WTC11 (cell line): ENCODE data around the gene KLHDC2. TPM values are rescaled to one million over a fixed set of nuclear protein-coding genes. Genes with fewer than 3 reads are reported as not detected.

Experiments used
- ATAC-seq: fragments of 200-7000 bp; cut with Tn5 transposase; 2 replicates; pipeline ENCODE4 v1.10.0; 2021; ENCODE audit warnings: mild to moderate bottlenecking, moderate library complexity
- CTCF ChIA-PET: fragments of 300-600 bp; sonication (Branson Sonifier 250); formaldehyde crosslinking; loops from one replicate; lab custom pipeline; 2021; ENCODE audit warnings: antibody characterized with exemption; lab: Charles Lee
- POLR2A ChIA-PET: fragments of 350-600 bp; sonication (Branson Sonifier 250); formaldehyde crosslinking; loops from one replicate; lab custom pipeline; 2021; ENCODE audit warnings: antibody characterized with exemption; lab: Charles Lee
- DNase-seq: peaks from one replicate; pipeline ENCODE4 v3.0.0; 2021; ENCODE audit warnings: low spot score
- H3K27ac Mint-ChIP-seq: 2 replicates; pipeline ENCODE4 v1.8.0; 2021; ENCODE audit warnings: mixed read lengths
- H3K27me3 Mint-ChIP-seq: 2 replicates; pipeline ENCODE4 v1.8.0; 2021; ENCODE audit warnings: low read depth, mild to moderate bottlenecking, moderate library complexity, mixed read lengths
- H3K36me3 Mint-ChIP-seq: 2 replicates; pipeline ENCODE4 v1.8.0; 2021; ENCODE audit warnings: mixed read lengths
- H3K4me1 Mint-ChIP-seq: 2 replicates; pipeline ENCODE4 v1.8.0; 2022; ENCODE audit warnings: mixed read lengths
- H3K4me3 Mint-ChIP-seq: 2 replicates; pipeline ENCODE4 v1.8.0; 2021; ENCODE audit warnings: mild to moderate bottlenecking, moderate library complexity, mixed read lengths
- H3K9me3 Mint-ChIP-seq: 2 replicates; pipeline ENCODE4 v1.8.0; 2021; ENCODE audit warnings: mixed read lengths
- CBFB ChIP-seq: sonication (generic); formaldehyde crosslinking; IDR thresholded peaks from 2 replicates; pipeline ENCODE4 v1.8.1; 2022; ENCODE audit warnings: mild to moderate bottlenecking, low read depth, missing genetic modification reagents
- HMGA2 ChIP-seq: fragments of 250-450 bp; sonication (Bioruptor Pico); IDR thresholded peaks from 2 replicates; pipeline ENCODE4 v1.4.0; 2021; ENCODE audit warnings: mild to moderate bottlenecking, moderate library complexity
- JAZF1 ChIP-seq: fragments of 250-450 bp; sonication (Bioruptor Pico); IDR thresholded peaks from 2 replicates; pipeline ENCODE4 v1.9.0; 2021; ENCODE audit warnings: moderate library complexity, mild to moderate bottlenecking, inconsistent platforms
- NFE2L1 ChIP-seq: sonication (generic); formaldehyde crosslinking; IDR thresholded peaks from 2 replicates; pipeline ENCODE4 v1.8.1; 2023; ENCODE audit warnings: missing genetic modification reagents
- SMAD4 ChIP-seq: sonication (generic); formaldehyde crosslinking; IDR thresholded peaks from 2 replicates; pipeline ENCODE4 v1.8.0; 2022; ENCODE audit warnings: mild to moderate bottlenecking, missing genetic modification reagents
- SOX15 ChIP-seq: fragments of 250-450 bp; sonication (Bioruptor Pico); IDR thresholded peaks from 2 replicates; pipeline ENCODE4 v1.9.0; 2021; ENCODE audit warnings: mild to moderate bottlenecking
- SP1 ChIP-seq: sonication (generic); formaldehyde crosslinking; conservative IDR thresholded peaks from 2 replicates; pipeline ENCODE4 v1.8.1; 2022; ENCODE audit warnings: missing genetic modification reagents
- TEAD1 ChIP-seq: sonication (generic); formaldehyde crosslinking; IDR thresholded peaks from 2 replicates; pipeline ENCODE4 v1.8.0; 2022; ENCODE audit warnings: mild to moderate bottlenecking, missing genetic modification reagents
- total RNA-seq: library from RNA; stranded (reverse); gene quantifications from 3 replicates; pipeline ENCODE4 v1.2.3, GENCODE V29; 2021
- TF ChIP-seq, protein P1 (sequence below): sonication (generic); formaldehyde crosslinking; IDR thresholded peaks from 2 replicates; pipeline ENCODE4 v1.8.1; 2023; ENCODE audit warnings: mild to moderate bottlenecking, missing genetic modification reagents, moderate library complexity
- TF ChIP-seq, protein P2 (sequence below): sonication (generic); formaldehyde crosslinking; IDR thresholded peaks from 2 replicates; pipeline ENCODE4 v1.8.1; 2022; ENCODE audit warnings: low read depth, mild to moderate bottlenecking, moderate library complexity, missing genetic modification reagents, borderline replicate concordance
- TF ChIP-seq, protein P3 (sequence below): sonication (generic); formaldehyde crosslinking; IDR thresholded peaks from 2 replicates; pipeline ENCODE4 v1.8.0; 2022; ENCODE audit warnings: mild to moderate bottlenecking, missing genetic modification reagents
- TF ChIP-seq, protein P4 (sequence below): fragments of 250-450 bp; sonication (Bioruptor Pico); IDR thresholded peaks from 2 replicates; pipeline ENCODE4 v2.1.2; 2022; ENCODE audit warnings: mild to moderate bottlenecking, moderate library complexity
- TF ChIP-seq, protein P5 (sequence below): fragments of 250-450 bp; sonication (Bioruptor Pico); IDR thresholded peaks from 2 replicates; pipeline ENCODE4 v1.9.0; 2021; ENCODE audit warnings: mild to moderate bottlenecking, borderline replicate concordance
- TF ChIP-seq, protein P6 (sequence below): sonication (generic); formaldehyde crosslinking; conservative IDR thresholded peaks from 2 replicates; pipeline ENCODE4 v1.8.1; 2023; ENCODE audit warnings: mild to moderate bottlenecking, low read depth, missing genetic modification reagents, moderate library complexity
- TF ChIP-seq, protein P7 (sequence below): sonication (generic); formaldehyde crosslinking; IDR thresholded peaks from 2 replicates; pipeline ENCODE4 v1.8.1; 2022; ENCODE audit warnings: missing genetic modification reagents, borderline replicate concordance
- TF ChIP-seq, protein P8 (sequence below): fragments of 200-600 bp; IDR thresholded peaks from 2 replicates; pipeline ENCODE4 v1.8.0; 2022; ENCODE audit warnings: antibody characterized with exemption
- TF ChIP-seq, protein P9 (sequence below): sonication (generic); formaldehyde crosslinking; IDR thresholded peaks from 2 replicates; pipeline ENCODE4 v1.8.1; 2023; ENCODE audit warnings: mild to moderate bottlenecking, missing genetic modification reagents

KLHDC2 gene
- total RNA-seq, 1 experiment from 2014 or later = 47.6 TPM

DNA sequence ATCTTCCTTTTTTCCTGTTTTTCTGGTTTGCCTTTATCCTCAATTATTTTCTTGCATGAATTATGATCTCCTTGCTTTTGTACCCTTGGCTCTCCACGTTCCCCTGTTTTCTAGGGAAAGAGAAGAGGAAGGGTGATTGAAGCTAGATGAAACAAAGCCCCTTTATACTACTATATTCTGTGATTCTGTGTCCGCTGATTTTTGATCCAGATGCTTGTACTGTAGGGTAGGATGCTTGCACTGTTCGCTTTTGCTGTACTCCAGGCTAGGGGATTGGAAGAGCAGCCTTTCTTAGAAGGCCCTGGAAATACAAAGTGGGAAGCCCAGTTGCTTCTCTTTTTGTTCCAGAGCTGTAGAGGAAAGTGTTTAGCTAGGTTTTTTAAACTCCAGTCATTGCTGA, 35.1 kb upstream of the KLHDC2 start:
- TF ChIP-seq, protein P1, sequence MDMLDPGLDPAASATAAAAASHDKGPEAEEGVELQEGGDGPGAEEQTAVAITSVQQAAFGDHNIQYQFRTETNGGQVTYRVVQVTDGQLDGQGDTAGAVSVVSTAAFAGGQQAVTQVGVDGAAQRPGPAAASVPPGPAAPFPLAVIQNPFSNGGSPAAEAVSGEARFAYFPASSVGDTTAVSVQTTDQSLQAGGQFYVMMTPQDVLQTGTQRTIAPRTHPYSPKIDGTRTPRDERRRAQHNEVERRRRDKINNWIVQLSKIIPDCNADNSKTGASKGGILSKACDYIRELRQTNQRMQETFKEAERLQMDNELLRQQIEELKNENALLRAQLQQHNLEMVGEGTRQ (CRISPR knock-in tag) = no peak
- TF ChIP-seq CBFB (CRISPR knock-in tag) (no peak), NFE2L1 (CRISPR knock-in tag) (no peak), TEAD1 (no peak), HMGA2 (CRISPR knock-in tag) (no peak)
- TF ChIP-seq, protein P2, sequence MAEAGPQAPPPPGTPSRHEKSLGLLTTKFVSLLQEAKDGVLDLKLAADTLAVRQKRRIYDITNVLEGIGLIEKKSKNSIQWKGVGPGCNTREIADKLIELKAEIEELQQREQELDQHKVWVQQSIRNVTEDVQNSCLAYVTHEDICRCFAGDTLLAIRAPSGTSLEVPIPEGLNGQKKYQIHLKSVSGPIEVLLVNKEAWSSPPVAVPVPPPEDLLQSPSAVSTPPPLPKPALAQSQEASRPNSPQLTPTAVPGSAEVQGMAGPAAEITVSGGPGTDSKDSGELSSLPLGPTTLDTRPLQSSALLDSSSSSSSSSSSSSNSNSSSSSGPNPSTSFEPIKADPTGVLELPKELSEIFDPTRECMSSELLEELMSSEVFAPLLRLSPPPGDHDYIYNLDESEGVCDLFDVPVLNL (CRISPR knock-in tag) = no peak
- TF ChIP-seq, protein P3, sequence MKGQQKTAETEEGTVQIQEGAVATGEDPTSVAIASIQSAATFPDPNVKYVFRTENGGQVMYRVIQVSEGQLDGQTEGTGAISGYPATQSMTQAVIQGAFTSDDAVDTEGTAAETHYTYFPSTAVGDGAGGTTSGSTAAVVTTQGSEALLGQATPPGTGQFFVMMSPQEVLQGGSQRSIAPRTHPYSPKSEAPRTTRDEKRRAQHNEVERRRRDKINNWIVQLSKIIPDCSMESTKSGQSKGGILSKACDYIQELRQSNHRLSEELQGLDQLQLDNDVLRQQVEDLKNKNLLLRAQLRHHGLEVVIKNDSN (CRISPR knock-in tag) = no peak
- TF ChIP-seq, protein P4, sequence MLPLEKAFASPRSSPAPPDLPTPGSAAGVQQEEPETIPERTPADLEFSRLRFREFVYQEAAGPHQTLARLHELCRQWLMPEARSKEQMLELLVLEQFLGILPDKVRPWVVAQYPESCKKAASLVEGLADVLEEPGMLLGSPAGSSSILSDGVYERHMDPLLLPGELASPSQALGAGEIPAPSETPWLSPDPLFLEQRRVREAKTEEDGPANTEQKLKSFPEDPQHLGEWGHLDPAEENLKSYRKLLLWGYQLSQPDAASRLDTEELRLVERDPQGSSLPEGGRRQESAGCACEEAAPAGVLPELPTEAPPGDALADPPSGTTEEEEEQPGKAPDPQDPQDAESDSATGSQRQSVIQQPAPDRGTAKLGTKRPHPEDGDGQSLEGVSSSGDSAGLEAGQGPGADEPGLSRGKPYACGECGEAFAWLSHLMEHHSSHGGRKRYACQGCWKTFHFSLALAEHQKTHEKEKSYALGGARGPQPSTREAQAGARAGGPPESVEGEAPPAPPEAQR = no peak
- TF ChIP-seq, protein P5, sequence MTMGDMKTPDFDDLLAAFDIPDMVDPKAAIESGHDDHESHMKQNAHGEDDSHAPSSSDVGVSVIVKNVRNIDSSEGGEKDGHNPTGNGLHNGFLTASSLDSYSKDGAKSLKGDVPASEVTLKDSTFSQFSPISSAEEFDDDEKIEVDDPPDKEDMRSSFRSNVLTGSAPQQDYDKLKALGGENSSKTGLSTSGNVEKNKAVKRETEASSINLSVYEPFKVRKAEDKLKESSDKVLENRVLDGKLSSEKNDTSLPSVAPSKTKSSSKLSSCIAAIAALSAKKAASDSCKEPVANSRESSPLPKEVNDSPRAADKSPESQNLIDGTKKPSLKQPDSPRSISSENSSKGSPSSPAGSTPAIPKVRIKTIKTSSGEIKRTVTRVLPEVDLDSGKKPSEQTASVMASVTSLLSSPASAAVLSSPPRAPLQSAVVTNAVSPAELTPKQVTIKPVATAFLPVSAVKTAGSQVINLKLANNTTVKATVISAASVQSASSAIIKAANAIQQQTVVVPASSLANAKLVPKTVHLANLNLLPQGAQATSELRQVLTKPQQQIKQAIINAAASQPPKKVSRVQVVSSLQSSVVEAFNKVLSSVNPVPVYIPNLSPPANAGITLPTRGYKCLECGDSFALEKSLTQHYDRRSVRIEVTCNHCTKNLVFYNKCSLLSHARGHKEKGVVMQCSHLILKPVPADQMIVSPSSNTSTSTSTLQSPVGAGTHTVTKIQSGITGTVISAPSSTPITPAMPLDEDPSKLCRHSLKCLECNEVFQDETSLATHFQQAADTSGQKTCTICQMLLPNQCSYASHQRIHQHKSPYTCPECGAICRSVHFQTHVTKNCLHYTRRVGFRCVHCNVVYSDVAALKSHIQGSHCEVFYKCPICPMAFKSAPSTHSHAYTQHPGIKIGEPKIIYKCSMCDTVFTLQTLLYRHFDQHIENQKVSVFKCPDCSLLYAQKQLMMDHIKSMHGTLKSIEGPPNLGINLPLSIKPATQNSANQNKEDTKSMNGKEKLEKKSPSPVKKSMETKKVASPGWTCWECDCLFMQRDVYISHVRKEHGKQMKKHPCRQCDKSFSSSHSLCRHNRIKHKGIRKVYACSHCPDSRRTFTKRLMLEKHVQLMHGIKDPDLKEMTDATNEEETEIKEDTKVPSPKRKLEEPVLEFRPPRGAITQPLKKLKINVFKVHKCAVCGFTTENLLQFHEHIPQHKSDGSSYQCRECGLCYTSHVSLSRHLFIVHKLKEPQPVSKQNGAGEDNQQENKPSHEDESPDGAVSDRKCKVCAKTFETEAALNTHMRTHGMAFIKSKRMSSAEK (CRISPR knock-in tag) = no peak
- TF ChIP-seq, protein P6, sequence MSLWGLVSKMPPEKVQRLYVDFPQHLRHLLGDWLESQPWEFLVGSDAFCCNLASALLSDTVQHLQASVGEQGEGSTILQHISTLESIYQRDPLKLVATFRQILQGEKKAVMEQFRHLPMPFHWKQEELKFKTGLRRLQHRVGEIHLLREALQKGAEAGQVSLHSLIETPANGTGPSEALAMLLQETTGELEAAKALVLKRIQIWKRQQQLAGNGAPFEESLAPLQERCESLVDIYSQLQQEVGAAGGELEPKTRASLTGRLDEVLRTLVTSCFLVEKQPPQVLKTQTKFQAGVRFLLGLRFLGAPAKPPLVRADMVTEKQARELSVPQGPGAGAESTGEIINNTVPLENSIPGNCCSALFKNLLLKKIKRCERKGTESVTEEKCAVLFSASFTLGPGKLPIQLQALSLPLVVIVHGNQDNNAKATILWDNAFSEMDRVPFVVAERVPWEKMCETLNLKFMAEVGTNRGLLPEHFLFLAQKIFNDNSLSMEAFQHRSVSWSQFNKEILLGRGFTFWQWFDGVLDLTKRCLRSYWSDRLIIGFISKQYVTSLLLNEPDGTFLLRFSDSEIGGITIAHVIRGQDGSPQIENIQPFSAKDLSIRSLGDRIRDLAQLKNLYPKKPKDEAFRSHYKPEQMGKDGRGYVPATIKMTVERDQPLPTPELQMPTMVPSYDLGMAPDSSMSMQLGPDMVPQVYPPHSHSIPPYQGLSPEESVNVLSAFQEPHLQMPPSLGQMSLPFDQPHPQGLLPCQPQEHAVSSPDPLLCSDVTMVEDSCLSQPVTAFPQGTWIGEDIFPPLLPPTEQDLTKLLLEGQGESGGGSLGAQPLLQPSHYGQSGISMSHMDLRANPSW (CRISPR knock-in tag) = no peak
- TF ChIP-seq, protein P7, sequence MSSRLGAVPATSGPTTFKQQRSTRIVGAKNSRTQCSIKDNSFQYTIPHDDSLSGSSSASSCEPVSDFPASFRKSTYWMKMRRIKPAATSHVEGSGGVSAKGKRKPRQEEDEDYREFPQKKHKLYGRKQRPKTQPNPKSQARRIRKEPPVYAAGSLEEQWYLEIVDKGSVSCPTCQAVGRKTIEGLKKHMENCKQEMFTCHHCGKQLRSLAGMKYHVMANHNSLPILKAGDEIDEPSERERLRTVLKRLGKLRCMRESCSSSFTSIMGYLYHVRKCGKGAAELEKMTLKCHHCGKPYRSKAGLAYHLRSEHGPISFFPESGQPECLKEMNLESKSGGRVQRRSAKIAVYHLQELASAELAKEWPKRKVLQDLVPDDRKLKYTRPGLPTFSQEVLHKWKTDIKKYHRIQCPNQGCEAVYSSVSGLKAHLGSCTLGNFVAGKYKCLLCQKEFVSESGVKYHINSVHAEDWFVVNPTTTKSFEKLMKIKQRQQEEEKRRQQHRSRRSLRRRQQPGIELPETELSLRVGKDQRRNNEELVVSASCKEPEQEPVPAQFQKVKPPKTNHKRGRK (CRISPR knock-in tag) = no peak
- H3K27ac Mint-ChIP-seq = no peak overlapping the region
- no peaks in the 10 kb centered on the region for H3K27me3 Mint-ChIP-seq

DNA sequence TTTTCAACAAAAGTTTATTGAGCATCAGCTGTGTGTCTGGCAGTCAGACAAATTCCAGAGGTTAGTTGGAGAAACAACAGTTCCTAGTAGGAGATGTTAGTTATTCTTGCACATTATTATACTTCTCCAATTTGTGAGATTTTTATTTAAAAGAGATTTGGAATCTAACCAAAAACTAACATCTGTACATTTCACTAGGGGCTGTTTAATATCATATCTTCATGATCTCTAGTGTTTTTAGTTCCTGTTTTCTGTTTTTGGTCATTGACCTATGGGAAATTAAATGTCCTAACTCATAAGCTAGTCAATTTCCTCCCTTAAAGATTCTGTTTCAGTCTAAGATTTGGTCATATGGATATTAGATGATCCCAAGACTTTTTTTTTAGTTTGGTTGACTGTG, 34.1 kb upstream of the KLHDC2 start:
- CTCF ChIA-PET = no interaction called here
- ATAC-seq (no peak), DNase-seq (no peak)
- Mint-ChIP-seq H3K27ac (no peak overlapping the region), H3K36me3 (no peaks in the 10 kb centered on the region), H3K4me3 (no peak overlapping the region), H3K4me1 (no peaks in the 10 kb centered on the region), H3K9me3 (no peaks in the 10 kb centered on the region), H3K27me3 (no peaks in the 10 kb centered on the region)
- POLR2A ChIA-PET = no interaction called here
- TF ChIP-seq, protein P8, sequence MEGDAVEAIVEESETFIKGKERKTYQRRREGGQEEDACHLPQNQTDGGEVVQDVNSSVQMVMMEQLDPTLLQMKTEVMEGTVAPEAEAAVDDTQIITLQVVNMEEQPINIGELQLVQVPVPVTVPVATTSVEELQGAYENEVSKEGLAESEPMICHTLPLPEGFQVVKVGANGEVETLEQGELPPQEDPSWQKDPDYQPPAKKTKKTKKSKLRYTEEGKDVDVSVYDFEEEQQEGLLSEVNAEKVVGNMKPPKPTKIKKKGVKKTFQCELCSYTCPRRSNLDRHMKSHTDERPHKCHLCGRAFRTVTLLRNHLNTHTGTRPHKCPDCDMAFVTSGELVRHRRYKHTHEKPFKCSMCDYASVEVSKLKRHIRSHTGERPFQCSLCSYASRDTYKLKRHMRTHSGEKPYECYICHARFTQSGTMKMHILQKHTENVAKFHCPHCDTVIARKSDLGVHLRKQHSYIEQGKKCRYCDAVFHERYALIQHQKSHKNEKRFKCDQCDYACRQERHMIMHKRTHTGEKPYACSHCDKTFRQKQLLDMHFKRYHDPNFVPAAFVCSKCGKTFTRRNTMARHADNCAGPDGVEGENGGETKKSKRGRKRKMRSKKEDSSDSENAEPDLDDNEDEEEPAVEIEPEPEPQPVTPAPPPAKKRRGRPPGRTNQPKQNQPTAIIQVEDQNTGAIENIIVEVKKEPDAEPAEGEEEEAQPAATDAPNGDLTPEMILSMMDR = no peak
- TF ChIP-seq SMAD4 (CRISPR knock-in tag) (no peak), SOX15 (CRISPR knock-in tag) (no peak), SP1 (CRISPR knock-in tag) (no peak), JAZF1 (CRISPR knock-in tag) (no peak)
- TF ChIP-seq, protein P9, sequence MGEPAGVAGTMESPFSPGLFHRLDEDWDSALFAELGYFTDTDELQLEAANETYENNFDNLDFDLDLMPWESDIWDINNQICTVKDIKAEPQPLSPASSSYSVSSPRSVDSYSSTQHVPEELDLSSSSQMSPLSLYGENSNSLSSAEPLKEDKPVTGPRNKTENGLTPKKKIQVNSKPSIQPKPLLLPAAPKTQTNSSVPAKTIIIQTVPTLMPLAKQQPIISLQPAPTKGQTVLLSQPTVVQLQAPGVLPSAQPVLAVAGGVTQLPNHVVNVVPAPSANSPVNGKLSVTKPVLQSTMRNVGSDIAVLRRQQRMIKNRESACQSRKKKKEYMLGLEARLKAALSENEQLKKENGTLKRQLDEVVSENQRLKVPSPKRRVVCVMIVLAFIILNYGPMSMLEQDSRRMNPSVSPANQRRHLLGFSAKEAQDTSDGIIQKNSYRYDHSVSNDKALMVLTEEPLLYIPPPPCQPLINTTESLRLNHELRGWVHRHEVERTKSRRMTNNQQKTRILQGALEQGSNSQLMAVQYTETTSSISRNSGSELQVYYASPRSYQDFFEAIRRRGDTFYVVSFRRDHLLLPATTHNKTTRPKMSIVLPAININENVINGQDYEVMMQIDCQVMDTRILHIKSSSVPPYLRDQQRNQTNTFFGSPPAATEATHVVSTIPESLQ (CRISPR knock-in tag) = no peak

More for the DNA sequence above, 35.1 kb upstream of the KLHDC2 start:
- ATAC-seq (no peak), DNase-seq (no peak)
- no peaks in the 10 kb centered on the region for H3K4me1 Mint-ChIP-seq
- H3K9me3 Mint-ChIP-seq = no peaks in the 10 kb centered on the region
- H3K4me3 Mint-ChIP-seq = no peak overlapping the region
- no peaks in the 10 kb centered on the region for H3K36me3 Mint-ChIP-seq
- ChIA-PET POLR2A (no interaction called here), CTCF (interaction anchor here (1.3 kb wide), 1 partner anchor 35 kb away, joined by 4 read pairs; the partner anchor contains the start of gene KLHDC2)
